SK-N-SH treated with all-trans-retinoic acid at 6 μM for 48 hours (cell line): Measurements from ENCODE around the gene ZNF672.

Experiments
- CSDC2 ChIP-seq: fragments of 250-450 bp; sonication (Bioruptor Pico); IDR thresholded peaks from 2 replicates; pipeline ENCODE4 v1.5.0; 2020; ENCODE audit warnings: mild to moderate bottlenecking, moderate library complexity
- PPARA ChIP-seq: fragments of 250-450 bp; sonication (Bioruptor Pico); IDR thresholded peaks from 2 replicates; pipeline ENCODE4 v1.5.0; 2020; ENCODE audit warnings: mild to moderate bottlenecking, borderline replicate concordance
- SNAI2 ChIP-seq: fragments of 250-450 bp; sonication (Bioruptor Pico); IDR thresholded peaks from 2 replicates; pipeline ENCODE4 v1.5.0; 2020; ENCODE audit warnings: mild to moderate bottlenecking, moderate library complexity
- ZNF565 ChIP-seq: fragments of 450-650 bp; formaldehyde crosslinking; conservative IDR thresholded peaks from 2 replicates; pipeline ENCODE4 v1.5.0; 2020; ENCODE audit warnings: low read depth, mild to moderate bottlenecking, moderate library complexity
- ZNF8 ChIP-seq: fragments of 450-650 bp; formaldehyde crosslinking; IDR thresholded peaks from 2 replicates; pipeline ENCODE4 v1.5.0; 2020; ENCODE audit warnings: mild to moderate bottlenecking, moderate library complexity

DNA sequence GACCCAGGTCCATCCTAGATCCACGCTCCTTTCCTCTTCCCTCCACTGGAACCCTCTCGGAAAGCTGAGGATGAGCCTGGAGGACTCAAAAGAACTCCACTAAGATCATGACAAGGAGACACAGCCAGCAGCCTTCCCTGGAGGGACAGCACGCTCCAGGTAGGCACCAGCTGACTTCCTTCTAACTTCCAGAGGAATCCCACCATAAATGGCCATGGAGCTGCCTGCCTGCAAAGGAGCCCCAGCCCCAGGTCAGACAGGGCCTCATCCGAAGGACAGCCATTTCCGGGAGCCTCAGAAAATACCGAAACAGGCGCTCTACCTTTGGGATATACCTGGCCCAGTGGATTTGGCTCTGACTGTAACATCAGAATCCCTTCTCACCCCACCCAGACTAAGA, 16.4 kb upstream of the ZNF672 start:
- TF ChIP-seq PPARA, result no peak
- no peak for TF ChIP-seq ZNF565 (CRISPR knock-in tag)
- no peak for TF ChIP-seq ZNF8 (CRISPR knock-in tag)
- TF ChIP-seq SNAI2 (CRISPR knock-in tag), result no peak
- no peak for TF ChIP-seq CSDC2 (CRISPR knock-in tag)
